Measurements from ENCODE around the gene CTRB2.

Gene CTRB2

DNA sequence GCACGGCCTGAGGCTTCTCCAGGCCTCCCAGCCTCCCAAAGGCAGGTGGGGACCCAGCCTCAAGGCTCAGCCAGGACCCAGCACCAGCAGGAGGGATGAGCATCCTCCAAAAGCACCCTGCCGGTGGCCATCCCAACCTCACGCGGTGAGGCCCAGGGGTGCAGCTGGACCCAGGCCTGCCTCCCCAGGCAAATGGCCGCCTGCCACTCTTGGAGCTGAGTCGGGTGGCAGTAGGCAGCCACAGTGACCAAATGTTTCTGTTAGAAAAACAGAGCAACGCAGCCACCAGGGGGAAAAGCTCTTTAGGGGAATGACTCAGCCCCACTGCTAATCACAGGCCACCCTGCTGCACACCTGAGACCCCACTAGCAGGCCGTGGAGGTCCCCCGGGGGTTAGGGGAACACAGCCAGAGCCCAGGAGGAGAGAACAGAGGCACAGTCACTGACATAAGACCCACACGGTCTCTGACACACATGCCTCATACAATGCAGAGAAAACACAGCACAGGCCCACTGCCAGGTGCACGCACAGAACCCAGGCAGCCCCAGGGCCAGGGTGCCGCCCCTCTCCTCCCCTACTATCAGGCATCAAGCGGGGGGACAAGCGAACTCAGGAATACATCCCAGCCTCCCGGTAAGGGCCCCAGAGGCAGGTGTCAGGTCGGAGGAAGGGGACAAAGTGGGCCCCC lies 32.0 kb upstream of the CTRB2 start:
- peaks cover 7% of the 10 kb centered on the region for H3K27me3 Mint-ChIP-seq
- peaks cover 7% of the 10 kb centered on the region for H3K4me1 Mint-ChIP-seq
- no peaks in the 10 kb centered on the region for H3K36me3 Mint-ChIP-seq (ENCODE audit: insufficient read depth)
- H3K27ac Mint-ChIP-seq (ENCODE audit: low read depth), result no peak overlapping the region
- no peak for DNase-seq (ENCODE audit: low spot score in 2 of 2)
- H3K4me3 Mint-ChIP-seq, result no peak overlapping the region
- no peaks in the 10 kb centered on the region for H3K9me3 Mint-ChIP-seq
- no peak for ATAC-seq (replicated peaks; ENCODE audit: extremely low read depth, poor library complexity, severe bottlenecking)

- ATAC-seq (replicated peaks; ENCODE audit: extremely low read depth, poor library complexity, severe bottlenecking) (no peak), DNase-seq (ENCODE audit: low spot score in 2 of 2) (no peak)
- peaks cover 7% of the 10 kb centered on the region for H3K27me3 Mint-ChIP-seq
- no peak overlapping the region for H3K4me3 Mint-ChIP-seq
- no peak overlapping the region for H3K27ac Mint-ChIP-seq (ENCODE audit: low read depth)
- no peaks in the 10 kb centered on the region for H3K36me3 Mint-ChIP-seq (ENCODE audit: insufficient read depth)
- peaks cover 11% of the 10 kb centered on the region for H3K4me1 Mint-ChIP-seq
- no peaks in the 10 kb centered on the region for H3K9me3 Mint-ChIP-seq
These were observed 31.3 kb upstream of the CTRB2 start for GRCh38 chr16:75238132-75238852.

- Mint-ChIP-seq H3K4me3 (no peak overlapping the region), H3K27me3 (peaks cover 7% of the 10 kb centered on the region), H3K4me1 (peaks cover 11% of the 10 kb centered on the region), H3K9me3 (no peaks in the 10 kb centered on the region), H3K36me3 (ENCODE audit: insufficient read depth) (no peaks in the 10 kb centered on the region), H3K27ac (ENCODE audit: low read depth) (no peak overlapping the region)
- ATAC-seq (replicated peaks; ENCODE audit: extremely low read depth, poor library complexity, severe bottlenecking) (no peak), DNase-seq (ENCODE audit: low spot score in 2 of 2) (no peak)
These were observed 30.6 kb upstream of the CTRB2 start for GRCh38 chr16:75237398-75238131.

GRCh38 chr16:75236736-75237397 lies 29.9 kb upstream of the CTRB2 start:
- ATAC-seq (replicated peaks; ENCODE audit: extremely low read depth, poor library complexity, severe bottlenecking), result no peak
- H3K9me3 Mint-ChIP-seq, result no peaks in the 10 kb centered on the region
- peaks cover 11% of the 10 kb centered on the region for H3K4me1 Mint-ChIP-seq
- H3K4me3 Mint-ChIP-seq, result no peak overlapping the region
- no peak overlapping the region for H3K27ac Mint-ChIP-seq (ENCODE audit: low read depth)
- no peaks in the 10 kb centered on the region for H3K36me3 Mint-ChIP-seq (ENCODE audit: insufficient read depth)
- H3K27me3 Mint-ChIP-seq, result peaks cover 7% of the 10 kb centered on the region
- no peak for DNase-seq (ENCODE audit: low spot score in 2 of 2)

DNA sequence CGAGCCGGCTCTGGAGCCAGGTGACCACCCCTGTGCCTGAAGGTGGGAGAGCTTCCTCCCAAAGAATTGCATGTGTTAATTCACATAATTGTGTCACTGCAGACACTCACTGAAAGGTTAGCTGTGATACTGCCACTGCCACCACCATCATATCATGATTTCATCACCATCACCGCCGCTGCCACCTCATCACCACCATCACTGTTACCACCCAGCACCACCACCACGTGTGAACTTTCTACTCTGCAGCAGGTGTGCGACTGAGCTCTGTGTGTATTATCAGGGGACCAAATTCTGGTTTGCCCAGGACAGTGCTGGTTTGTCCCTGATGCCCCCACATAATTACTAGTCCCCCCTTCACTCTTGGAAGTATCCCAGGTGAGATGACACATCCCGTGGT lies 29.3 kb upstream of the CTRB2 start:
- Mint-ChIP-seq H3K4me1 (peaks cover 11% of the 10 kb centered on the region), H3K36me3 (ENCODE audit: insufficient read depth) (no peaks in the 10 kb centered on the region), H3K4me3 (no peak overlapping the region), H3K9me3 (no peaks in the 10 kb centered on the region), H3K27me3 (peaks cover 7% of the 10 kb centered on the region), H3K27ac (ENCODE audit: low read depth) (no peak overlapping the region)
- peak; percentile 40 for ATAC-seq (replicated peaks; ENCODE audit: extremely low read depth, poor library complexity, severe bottlenecking)
- no peak for DNase-seq (ENCODE audit: low spot score in 2 of 2)

DNA sequence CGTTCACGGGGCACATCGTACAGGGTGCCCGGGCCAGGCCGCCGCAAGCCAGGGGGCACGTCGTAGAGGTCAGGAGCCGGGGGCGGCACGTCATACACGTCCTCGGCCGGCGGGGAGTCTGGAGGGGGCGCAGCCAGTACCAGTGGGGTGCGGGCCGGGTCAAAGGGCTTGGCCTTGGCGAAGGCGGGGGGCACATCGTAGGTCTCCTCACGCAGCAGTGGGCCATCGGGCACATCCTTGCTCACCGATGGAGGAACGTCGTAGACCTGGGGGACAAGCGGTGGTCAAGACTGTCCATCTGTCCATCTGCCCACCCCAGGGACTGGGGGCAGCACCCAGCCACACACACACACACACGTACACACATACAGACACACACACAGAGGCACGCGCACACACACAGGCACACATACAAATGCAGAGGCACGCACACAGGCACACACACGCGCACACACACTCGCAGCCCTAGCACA lies 28.8 kb upstream of the CTRB2 start:
- H3K4me1 Mint-ChIP-seq, result peaks cover 11% of the 10 kb centered on the region
- no peaks in the 10 kb centered on the region for H3K36me3 Mint-ChIP-seq (ENCODE audit: insufficient read depth)
- no peak overlapping the region for H3K27ac Mint-ChIP-seq (ENCODE audit: low read depth)
- H3K9me3 Mint-ChIP-seq, result no peaks in the 10 kb centered on the region
- H3K4me3 Mint-ChIP-seq, result no peak overlapping the region
- ATAC-seq (replicated peaks; ENCODE audit: extremely low read depth, poor library complexity, severe bottlenecking), result no peak
- H3K27me3 Mint-ChIP-seq, result peaks cover 7% of the 10 kb centered on the region
- DNase-seq (ENCODE audit: low spot score in 2 of 2), result no peak

GRCh38 chr16:75234856-75235696 lies 28.1 kb upstream of the CTRB2 start:
- Mint-ChIP-seq H3K27me3 (peaks cover 4% of the 10 kb centered on the region), H3K9me3 (no peaks in the 10 kb centered on the region), H3K36me3 (ENCODE audit: insufficient read depth) (no peaks in the 10 kb centered on the region), H3K4me1 (peaks cover 11% of the 10 kb centered on the region), H3K4me3 (no peak overlapping the region), H3K27ac (ENCODE audit: low read depth) (no peak overlapping the region)
- ATAC-seq (replicated peaks; ENCODE audit: extremely low read depth, poor library complexity, severe bottlenecking), result no peak
- DNase-seq (ENCODE audit: low spot score in 2 of 2), result no peak

- Mint-ChIP-seq H3K27me3 (no peaks in the 10 kb centered on the region), H3K36me3 (ENCODE audit: insufficient read depth) (no peaks in the 10 kb centered on the region), H3K4me1 (peaks cover 11% of the 10 kb centered on the region), H3K4me3 (no peak overlapping the region), H3K27ac (ENCODE audit: low read depth) (no peak overlapping the region), H3K9me3 (no peaks in the 10 kb centered on the region)
- no peak for ATAC-seq (replicated peaks; ENCODE audit: extremely low read depth, poor library complexity, severe bottlenecking)
- no peak for DNase-seq (ENCODE audit: low spot score in 2 of 2)
These were observed 26.6 kb upstream of the CTRB2 start for GRCh38 chr16:75233611-75233938.

DNA sequence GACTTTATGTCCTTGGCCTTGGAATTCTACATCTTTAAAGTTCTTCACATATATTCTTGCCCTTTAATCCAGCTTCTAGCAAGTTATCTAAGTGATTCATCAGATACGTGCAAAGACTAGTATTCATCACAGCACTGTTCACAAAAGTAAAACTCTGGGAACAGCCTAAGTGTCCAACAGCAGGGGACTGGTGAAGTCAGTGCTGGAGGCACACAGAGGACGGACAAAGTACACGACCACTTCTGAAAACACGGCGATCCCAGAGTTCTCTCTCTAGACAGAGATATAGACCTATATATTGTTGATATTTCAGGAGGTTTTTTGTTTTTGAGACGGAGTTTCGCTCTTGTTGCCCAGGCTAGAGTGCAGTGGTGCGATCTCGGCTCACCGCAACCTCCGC lies 24.6 kb upstream of the CTRB2 start:
- Mint-ChIP-seq H3K27me3 (peaks cover 14% of the 10 kb centered on the region), H3K9me3 (no peaks in the 10 kb centered on the region), H3K36me3 (ENCODE audit: insufficient read depth) (no peaks in the 10 kb centered on the region), H3K4me1 (peaks cover 11% of the 10 kb centered on the region), H3K4me3 (no peak overlapping the region), H3K27ac (ENCODE audit: low read depth) (no peak overlapping the region)
- no peak for ATAC-seq (replicated peaks; ENCODE audit: extremely low read depth, poor library complexity, severe bottlenecking)
- DNase-seq (ENCODE audit: low spot score in 2 of 2), result no peak

DNA sequence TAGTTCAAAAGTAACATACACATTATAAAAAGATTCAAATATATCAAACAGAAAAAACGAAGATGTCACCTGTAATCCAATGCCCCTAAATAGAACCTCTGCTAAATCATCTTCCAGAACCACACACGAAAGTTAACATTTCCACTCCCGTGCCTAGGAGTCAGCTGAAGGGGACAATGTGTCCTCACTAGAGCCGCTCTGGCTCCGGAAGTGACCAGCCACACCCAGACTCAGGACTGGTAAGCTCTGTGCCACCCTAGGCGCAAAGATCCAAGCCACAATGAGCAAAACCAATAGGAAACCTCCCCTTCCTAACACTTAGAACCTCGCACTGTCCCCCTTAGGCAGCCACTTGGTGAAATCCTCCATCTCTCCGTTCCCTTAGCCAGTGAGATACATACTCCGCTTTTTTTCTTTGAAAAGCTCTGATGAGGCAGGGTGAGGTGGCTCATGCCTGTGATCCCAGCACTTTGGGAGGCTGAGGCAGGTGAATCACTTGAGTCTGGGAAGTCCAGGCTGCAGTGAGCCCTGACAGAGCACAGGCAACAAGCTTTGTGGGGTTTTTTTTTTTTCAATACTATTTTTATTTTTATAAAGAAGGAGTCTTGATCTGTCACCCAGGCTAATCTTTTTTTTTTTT lies 23.6 kb upstream of the CTRB2 start:
- Mint-ChIP-seq H3K4me1 (peaks cover 11% of the 10 kb centered on the region), H3K27ac (ENCODE audit: low read depth) (no peak overlapping the region), H3K27me3 (peaks cover 14% of the 10 kb centered on the region), H3K36me3 (ENCODE audit: insufficient read depth) (no peaks in the 10 kb centered on the region), H3K9me3 (no peaks in the 10 kb centered on the region), H3K4me3 (no peak overlapping the region)
- no peak for ATAC-seq (replicated peaks; ENCODE audit: extremely low read depth, poor library complexity, severe bottlenecking)
- no peak for DNase-seq (ENCODE audit: low spot score in 2 of 2)

DNA sequence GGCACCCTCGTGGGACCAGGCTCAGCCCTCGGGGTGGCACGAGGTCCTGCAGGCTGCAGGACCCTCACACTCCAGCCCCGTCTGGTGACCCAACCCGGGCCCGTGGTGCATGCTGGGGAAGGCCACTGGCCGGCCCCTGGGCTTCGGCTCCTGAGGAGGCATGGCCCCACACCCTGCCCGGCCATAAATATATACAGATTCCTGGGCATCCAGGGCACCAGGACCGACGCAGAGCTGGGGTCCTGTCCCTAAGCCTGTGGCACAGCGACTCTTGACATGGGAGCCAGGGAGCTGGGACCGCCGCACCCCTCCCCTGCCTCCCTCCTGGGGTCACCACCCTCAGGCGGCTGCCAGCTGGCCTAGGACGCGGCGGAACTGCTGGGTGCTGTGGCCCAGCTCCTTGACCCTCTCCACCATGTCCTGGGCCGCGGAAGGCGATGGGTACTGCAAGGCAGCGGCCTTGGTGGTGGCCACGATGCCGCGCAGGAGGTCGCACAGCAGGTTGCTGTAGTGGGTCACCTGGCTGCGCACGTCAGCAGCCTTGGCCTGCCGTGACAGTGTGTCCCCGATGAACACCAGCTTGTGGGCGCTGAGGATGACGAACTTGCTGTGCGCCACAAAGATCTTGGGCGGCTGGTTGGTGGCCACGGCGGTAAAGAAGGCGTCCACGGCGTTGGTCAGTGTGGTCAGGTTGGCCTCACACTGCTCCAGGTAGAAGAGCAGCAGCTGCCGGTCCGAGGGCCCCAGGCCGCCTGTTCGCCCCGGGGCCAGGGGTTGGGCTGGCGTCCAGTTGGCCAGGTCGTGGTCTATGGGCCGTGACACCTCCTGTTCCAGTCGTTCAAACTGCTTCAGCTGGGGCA lies 22.4 kb upstream of the CTRB2 start:
- Mint-ChIP-seq H3K27me3 (peaks cover 14% of the 10 kb centered on the region), H3K9me3 (no peaks in the 10 kb centered on the region), H3K36me3 (ENCODE audit: insufficient read depth) (no peaks in the 10 kb centered on the region), H3K4me1 (peaks cover 8% of the 10 kb centered on the region), H3K4me3 (no peak overlapping the region), H3K27ac (ENCODE audit: low read depth) (no peak overlapping the region)
- DNase-seq (ENCODE audit: low spot score in 2 of 2) (no peak), ATAC-seq (replicated peaks; ENCODE audit: extremely low read depth, poor library complexity, severe bottlenecking) (no peak)
